ENCODE measurements around the gene NOSIP.

Gene NOSIP

DNA sequence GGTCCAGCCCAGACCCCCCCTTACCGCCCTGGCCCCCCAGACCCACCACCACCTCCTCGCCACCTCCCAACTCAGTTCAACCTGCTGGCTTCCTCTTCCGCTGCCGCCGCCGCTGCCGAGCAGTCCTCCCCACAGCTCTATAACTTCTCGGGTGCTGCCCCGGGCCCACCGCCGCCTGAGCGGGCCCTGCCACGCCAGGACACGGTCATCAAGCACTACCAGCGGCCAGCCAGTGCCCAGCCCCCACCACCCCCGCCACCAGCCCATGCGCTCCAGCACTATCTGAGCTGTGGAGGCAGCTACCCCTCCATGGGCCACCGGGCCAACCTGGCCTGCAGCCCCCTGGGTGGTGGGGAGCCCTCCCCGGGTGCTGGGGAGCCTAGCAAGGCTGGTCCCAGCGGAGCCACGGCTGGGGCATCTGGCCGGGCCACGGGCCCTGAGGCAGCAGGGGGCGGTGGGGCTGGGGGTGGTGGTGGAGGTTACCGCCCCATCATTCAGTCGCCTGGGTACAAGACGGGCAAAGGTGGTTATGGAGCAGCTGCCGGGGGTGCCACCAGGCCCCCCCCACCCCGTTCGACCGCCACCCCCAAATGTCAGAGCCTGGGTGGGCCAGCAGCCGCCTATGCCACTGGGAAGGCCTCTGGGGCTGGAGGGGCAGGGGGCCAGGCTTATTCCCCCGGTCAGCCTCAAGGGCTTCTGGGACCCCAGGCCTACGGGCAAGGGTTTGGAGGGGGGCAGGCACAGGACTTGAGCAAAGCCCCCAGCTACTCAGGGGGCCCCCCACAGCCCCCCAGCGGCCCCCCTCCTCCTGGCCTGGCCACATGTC, 14.8 kb upstream of the NOSIP start:
- no peak for DNase-seq

DNA sequence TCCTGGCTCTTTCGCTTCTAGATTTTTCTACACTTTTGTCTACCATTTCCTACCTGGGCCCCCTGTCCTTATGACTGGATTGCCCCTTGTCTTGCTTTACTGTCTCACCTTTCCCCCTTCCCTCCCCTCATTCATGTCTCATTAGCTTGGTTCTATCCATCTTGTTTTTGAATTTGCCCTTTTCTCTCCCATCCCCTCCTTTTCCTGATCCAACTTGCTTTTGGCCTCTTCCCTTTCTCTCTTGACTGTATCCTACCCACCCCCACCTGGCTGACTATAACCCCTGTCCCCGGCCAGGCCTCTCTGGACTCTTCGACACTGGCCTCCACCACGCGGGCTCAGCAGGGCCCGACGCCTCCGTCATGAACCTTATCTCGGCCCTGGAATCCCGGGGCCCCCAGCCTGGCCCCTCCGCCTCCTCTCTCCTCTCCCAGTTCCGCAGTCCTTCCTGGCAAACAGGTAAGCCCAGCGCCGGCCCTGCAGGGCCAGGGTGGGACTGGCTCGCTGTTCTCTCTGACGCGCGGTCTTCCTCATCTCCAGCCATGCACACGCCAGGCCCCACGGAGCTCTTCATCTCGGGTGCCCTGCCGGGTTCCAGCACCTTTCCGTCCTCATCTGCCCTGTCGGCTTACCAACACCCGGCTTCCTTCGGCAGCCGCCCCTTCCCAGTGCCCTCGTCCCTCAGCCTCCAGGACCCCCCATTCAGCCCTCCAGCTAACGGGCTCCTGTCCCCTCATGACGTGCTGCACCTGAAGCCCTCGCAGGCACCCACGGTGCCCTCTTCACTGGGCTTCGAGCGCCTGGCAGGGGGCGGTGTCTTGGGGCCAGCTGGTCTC, 14.0 kb upstream of the NOSIP start:
- DNase-seq: no peak

DNA sequence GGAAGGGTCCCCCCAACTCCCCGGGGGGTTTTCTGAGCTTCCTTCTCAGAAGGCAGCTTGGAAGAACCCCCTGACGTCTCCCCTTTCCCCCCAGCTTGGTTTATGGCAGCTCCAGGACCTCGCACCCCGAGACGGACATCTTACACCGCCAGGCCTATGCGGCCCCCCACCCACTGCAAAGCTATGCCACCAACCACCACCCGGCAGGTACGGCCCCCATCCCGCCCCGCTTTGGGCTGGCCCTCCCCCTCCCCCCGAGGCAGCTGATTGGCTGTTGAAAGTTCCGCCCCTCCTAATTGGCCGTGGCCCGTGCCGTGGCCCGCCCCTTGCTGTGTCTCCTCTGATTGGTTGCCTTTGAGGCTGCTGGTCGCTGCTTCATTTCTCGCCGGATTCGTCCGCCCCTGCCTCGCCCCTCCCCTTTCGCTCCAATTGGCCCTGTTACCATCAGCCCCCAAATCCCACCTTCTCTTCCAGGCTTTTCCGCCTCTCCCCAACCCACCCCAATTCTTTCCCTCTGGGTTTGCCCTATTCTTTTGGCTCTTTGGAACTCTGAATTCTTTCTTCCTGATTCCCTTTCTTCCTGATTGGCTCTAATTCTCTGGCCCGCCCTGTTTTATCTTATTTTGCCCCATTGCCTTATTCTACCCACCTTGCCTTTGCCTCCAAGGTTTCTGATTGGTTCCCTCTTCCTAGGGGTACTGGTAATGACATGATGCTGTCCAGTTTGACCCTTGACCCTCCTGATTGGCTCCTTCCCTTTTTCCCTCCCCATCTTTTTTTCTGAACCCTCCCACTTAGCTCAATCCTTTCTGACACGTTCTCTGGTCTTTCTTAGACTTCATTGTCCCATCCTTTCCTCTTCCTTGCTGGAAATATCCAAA, 13.1 kb upstream of the NOSIP start:
- peak; percentile 81 to 90 (median 86) for DNase-seq

DNA sequence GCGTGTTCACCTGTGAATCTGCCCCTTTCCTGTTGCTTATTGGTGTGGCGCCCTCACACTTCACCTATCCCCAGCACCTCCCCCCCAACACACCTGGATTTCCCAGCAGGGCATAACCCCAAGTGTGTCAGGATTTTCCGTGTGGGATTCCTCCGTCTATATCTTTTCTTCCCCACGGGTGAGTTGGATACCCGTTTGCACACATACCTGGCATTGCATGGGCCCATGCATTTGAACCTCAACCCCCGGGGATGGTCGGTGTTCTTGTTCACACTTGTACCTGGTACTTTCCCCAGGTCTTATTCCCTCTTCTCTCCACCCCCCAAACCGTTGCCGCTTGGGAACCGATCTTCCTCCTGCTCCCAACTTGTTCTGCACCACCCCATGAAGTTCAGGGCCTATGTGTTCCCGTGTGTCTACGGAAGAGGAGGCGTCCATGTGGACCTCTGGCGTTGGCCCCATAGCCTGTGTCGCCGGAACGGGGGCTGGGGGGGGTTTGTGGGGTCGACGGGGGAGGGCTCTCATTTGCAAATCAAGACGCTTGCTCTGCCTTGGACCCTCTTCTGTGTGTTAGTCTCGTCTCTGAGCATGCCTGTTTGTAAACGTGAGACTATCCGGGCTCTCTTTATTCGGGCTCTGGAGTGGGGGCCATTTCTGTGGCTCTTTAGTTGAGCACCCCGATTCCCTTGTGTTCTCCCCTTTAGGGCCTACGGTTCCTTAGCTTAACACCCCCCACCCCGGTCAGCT, 12.3 kb upstream of the NOSIP start:
- peak in 4 of 6 experiments; percentile 40 to 54 (median 50) for DNase-seq

DNA sequence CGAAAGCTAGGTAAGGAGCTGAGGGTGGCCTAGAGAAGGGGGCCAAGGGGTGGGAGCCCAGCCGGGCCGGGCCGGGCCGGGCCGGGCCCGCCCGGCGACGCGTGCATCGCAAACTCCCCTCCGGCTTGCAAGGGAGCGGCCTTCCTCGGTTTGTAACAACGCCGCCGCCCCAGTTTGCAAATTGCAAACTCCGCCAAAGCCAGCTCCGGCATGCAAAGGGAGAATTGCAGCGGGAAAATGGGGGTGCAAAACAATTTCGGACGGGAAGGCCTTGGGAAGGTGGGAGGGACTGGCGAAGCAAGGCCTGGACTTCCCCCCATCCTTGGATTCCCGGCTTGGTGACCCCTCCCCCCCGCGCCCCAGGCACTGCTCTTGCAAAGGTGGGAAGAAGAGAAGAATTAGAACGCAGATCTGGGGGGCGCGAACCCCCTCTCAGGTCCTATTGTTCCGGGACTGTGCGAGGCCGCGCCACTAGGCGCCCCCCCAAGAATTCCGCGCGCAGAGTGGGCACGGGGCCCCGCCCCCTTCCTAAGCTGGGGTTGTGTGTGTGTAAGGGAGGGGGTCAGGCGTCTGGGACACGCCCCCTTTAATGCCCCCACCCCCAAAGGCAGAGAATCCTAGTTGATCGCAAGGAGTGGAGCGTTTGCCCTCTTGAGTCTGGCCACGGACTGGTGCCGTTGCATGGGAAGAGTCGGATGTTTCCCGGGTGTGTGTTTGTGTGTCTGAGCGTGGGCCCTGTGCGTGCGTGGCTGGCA, 11.6 kb upstream of the NOSIP start:
- peak; percentile 29 to 75 (median 55) for DNase-seq

DNA sequence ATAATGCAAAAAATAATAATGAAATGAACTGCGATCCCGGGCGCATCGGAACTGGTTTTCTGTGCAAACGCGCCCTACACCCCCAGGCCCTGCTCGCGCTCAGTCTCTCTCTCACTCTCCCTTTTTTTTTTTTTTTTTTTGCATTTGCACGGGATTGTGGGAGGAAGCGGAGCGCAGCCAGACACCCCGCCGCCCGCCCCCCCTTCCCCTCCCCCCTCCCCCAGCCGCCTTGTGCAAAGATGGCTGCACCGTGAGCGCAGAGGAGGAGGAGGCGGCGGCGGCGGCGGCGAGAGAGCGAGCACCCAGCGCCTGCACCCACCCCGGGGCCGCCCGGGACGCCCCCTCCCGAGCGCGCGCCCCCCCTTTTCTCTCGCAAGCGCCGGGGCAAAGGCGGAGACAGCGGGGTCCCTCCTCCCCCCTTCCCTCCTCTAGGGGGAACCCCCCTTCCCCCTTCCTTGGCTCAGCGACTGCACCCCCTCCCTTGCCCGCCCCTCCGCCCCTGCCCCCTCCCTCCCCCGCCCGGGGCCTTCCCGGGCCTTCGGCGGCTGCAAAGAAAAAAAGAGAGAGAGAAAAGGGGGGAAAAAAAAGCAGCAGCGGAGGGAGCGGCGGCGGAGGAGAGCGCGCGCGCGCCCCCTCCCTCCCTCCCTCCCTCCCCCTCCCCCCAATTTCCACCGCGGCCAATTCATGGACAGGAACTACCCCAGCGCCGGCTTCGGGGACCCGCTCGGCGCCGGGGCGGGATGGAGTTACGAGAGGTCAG, 10.8 kb upstream of the NOSIP start, which contains the start of gene PRR12:
PRR12 (plus strand) TSS at position 212 of the 760 bp plus-strand sequence; CDS start at position 685, 473 bp downstream.
- peak; percentile 75 to 88 (median 78) for DNase-seq

DNA sequence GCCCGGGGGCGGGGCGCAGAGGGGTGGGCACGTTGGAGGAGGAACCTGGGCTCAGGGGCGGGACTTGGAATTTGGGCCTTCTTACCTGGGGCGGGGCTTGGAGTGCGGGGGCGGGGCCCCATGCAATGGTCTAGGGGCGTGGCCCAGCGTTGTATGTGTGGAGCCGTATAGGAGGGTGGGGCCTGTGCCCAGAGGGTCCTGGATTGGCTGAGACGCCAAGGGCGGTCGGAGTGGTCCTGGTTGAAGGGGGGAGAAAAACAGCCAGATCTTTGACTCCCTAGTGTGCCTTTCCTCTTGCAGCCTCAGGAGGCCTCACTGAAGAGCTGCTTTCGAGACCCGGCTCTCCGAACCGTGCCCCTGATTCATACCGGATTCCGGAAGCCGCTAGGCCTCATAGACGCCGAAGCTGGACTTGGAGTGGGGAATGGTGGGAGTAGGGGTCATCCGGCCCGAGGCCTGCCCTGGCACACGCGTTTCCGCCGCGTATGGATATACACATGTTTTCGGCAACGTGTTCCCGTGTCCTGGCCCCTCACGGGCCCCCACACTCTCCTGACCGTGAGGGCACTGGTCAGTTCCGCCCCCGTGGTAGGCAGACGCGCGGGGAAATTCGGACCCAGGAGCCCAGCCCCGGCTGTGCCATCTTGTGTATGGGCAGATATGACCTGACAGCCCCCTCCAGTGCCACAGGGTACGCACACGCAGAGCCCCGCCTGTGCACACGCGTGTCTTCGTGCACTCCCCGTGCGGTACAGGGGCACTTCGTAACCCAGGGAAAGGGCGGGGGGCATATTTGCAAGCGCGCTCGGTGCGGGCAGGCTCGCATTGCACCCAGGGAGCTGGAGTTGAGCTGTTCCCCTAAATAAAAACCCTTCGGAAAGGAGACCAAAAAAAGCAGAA, 10.0 kb upstream of the NOSIP start:
- peak; percentile 94 to 97 (median 97) for DNase-seq

DNA sequence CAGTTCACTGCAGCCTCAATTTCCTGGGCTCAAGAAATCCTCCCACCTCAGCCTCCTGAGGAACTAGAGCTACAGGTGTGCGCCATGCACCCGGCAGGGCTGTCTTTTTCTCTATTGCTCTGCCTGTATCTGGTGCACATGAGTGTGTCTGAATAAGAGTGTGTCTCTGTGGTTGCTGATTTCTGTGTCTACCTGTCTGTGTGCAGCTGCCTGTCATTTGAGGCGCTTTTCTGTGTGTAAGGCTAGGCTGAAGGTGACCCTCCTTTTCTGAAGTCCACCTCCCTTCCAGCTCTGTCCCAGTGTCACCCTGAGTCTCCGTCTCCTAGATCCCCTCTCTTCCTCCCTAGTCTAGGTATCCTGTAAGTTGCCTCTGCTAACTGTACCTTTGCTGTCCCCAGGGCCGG, 9.1 kb upstream of the NOSIP start:
- DNase-seq: no peak

DNA sequence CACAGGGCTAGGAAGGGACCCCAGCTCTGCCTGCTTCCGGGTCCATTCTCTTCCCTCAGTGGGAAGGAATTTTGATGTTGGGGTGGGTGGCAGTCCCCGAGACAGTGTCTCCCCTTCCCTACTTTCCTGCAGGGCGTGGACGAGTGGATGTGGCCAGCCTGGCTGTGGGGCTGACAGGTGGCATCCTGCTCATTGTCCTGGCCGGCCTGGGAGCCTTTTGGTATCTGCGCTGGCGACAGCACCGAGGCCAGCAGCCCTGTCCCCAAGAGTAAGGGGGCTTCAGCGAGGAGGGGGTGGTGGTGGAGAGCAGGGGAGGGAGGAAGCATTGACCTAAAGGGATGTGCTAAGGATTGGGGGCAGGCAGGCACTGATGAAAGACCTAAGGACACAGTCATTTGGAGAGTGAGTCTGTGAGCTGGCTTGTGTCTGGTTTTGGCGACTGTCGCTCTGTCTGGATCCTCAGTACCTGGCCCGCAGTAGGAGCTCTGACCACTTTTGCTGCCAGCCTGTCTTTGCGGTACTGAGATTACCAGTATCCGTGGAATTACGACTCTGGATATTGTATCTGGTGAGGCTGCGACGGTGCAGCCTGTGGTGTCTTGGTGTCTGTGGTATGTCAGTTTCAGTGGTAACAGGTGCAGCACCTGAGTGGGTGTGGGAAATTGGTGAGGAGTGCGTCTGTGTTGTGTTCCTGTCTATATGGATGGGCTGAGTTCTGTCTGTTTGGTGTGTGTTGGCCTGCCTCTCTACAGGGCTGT, 8.2 kb upstream of the NOSIP start:
- DNase-seq: peak in 5 of 6 experiments; percentile 11 to 43 (median 34)

DNA sequence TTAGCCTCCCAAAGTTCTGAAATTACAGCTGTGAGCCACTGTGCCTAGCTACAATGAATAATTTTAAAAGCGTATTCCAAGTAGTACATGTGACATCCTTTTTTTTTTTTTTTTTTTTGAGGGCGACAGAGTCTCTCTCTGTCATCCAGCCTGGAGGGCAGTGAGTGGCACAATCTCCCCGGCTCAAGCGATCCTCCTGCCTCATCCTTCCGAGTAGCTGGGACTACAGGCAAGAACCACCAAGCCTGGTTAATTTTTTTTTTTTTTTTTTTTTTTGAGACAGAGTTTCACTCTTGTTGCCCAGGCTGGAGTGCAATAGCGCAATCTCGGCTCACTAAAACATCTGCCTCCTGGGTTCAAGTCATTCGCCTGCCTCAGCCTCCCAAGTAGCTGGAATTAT, 6.9 kb upstream of the NOSIP start:
- DNase-seq: no peak

DNA sequence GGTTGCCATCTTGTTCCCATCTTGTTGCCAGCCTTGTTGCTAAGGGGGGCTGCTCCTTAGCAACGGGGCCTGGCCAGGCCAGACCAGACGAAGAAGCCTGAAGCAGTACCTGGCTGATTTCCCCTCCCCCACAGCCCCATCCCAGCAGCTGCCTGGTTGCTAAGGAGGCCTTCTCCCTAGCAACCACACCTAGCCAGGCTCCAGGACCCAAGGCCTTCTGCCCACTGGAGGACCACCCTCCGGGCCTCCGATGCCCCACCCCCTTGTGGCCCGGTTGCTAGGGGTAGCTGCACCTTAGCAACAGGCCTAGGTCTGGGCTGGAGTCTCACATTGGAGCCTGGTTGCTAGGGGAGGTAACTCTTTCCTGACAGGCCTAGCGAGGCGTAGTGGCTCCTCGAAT, 4.7 kb upstream of the NOSIP start:
- DNase-seq: no peak

DNA sequence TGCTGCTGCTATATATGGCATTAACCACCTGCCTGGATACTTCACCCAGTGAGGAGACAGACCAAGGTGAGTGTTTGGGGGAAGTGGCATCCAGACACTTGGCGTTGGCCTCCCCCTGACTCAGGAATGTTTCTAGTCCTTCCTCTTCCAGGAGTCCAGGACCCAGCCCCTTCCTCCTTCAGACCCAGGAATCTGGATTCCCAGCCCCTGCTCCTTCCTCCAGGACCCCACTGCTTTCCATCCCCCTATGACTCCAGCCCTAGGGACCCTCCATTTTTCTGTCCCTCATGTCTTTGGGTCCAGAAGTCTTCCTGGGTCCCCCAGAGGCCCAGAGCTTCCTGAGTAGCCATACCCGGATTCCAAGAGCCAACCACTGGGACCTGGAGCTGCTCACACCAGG, 2.9 kb upstream of the NOSIP start:
- DNase-seq: no peak

DNA sequence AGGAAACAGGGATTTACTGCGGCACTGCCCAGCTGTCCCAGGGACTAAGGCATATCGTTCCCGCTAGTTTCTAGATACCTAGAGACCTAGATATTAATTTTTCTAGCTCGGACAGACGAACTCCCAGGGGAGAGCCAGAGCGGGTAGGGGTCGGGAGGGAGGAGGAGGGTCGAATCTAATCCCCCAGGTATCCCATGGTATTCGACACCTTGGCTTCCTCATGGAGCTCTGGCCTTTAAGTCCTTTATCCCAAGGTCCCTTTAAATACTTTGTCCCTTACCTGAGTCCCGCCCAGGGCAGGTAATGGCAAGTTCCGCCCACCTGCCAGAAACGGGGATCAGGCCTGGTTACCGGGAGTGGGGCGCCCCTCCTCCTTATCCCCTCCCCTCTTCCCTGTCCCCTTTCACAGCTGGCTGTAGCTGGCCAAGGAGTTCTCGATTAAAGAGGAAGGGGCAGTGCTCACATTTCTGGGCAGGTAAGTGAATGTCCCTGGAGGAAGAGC, 702 bp upstream of the NOSIP start, which contains the start of gene PRRG2:
PRRG2 (plus strand) TSS at position 310 of the 502 bp plus-strand sequence. CDS start 1,904 bp downstream, outside the sequence.
- peak in 1 of 6 experiments; percentile 6 for DNase-seq

DNA sequence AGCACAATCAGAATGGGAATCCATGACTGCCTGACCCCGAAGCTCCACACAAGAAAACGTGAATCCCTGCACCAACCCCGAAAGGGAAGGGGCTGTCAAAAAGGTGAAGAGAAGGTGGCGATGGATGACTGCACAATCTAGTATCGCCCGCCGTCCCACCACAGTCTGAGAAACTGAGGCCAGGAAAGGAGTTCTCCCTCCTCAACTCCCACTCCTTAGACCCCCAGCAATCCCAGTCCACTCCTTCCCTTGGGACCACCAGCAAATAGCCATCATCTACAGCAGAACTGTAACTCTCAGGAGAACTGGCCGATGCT, 451 bp downstream of the NOSIP start:
- no peak for DNase-seq

DNA sequence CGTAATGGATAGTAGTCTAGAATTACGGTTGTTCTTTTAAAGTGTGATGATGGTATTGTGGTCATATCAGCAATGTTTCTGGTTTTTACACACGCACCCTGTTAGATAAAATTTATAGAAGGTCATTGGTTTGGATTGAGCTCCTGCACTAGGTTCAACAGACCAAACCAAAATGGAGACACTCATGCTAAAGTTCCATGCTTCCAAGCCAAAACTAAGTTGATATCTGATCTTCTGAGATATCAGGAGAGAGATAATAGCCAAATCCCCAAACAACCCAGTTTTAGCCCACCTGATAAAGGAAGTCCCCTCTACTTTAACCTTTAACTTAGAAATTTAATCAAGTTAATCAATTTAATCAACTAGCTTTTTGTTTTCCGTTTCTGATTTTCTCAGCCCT, 1.2 kb downstream of the NOSIP start:
- DNase-seq: no peak

DNA sequence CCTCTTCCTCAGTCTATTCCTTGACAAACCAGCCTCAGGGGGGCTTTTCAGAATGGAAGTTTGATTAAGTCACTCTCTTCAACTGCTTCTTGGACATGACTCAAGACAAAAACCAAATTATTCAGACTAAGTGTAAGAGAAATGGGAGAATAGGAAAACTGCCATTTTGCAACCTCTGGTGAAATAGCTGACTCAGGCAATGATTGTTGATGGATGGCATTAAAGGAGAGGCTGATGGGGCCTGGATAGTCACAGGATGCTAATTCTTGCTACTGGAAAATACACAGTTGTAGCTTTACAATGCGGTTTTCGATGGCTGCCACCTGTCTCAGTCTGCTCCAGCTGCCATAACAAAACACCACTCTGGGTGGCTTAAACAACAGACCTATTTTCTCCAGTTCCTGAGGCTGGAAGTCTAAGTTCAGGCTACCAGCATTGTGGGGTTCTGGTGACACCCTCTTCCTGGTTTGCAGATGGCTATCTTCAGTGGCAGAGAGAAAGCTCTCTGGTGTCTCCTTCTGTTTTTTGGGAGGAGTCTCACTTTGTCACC, 6.1 kb downstream of the NOSIP start:
- no peak for DNase-seq

DNA sequence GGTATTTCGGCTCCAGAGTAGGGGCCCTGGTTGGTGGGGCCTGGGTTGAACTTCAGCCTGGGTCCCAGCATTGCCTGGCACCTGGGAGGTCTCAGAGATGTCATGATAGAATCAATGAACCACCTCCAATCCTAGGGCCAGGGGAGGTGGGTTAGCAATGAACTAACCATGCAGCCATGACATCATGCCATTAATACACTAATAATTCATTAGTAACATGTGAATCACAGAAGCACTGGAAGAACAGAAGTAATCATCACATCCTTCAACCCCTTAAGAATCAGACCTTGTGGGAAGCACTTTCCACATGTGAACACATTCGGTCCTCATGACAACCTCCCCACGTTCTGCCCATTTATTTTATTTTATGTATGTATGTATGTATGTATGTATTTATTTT, 6.9 kb downstream of the NOSIP start:
- DNase-seq: no peak

DNA sequence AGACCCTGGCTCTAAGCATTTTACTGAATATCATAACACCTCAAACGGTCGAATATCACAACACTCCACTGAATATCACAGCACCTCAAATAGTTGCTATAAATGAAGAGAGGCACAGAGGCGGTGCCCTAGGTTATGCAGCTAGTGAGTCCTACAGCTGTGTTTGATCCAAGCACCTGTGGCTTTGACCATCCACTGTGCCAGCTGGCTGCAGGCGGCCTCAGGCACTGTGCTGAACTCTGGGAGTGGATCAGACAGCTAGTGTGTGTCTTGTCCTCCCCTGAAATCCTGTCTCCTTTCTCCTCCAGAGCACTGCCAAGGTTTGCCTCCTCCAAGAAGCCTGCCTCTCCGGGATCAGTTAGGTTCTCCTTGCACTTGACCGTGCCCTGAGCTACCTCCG, 7.3 kb downstream of the NOSIP start:
- no peak for DNase-seq

All from stimulated activated naive CD4-positive, alpha-beta T cell (primary cell).